Renal pelvis (tissue), 4 donors: ENCODE data around the gene FGFR4. TPM values are rescaled to one million over a fixed set of nuclear protein-coding genes. Genes with fewer than 3 reads are reported as not detected.

Source experiments
- DNase-seq: peaks from one replicate; pipeline ENCODE4 v3.0.0-alpha.2; 2013
- polyA plus RNA-seq, 3 donors: library from polyadenylated mRNA; unstranded; fragments of 120-200 nt; gene quantifications; one replicate each; pipeline ENCODE4 v1.2.1, GENCODE V29; 2013; ENCODE audit not compliant: insufficient read length in 3 of 3

The FGFR4 gene
- polyA plus RNA-seq, 3 donors, result 87.4 to 103 (median 101) TPM

DNA sequence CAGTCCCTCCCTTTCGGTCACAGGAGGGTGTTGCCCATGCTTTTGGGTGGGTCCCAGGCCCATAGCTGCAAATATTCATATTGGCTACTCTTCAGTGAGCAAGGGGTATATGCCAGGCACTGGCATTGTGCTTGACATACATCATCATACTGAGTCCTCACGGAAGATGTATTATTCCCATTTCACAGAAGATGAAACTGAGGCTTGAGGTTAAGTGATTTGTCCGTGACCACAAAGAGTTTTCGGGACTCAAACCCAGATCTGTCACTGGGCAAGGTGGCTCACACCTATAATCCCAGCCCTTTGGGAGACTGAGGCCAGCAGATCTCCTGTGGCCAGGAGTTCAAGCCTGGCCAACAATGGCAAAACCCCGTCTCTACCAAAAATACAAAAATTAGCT is 6.5 kb upstream of the FGFR4 start:
- no peak for DNase-seq

- no peak for DNase-seq
These were observed 4.9 kb upstream of the FGFR4 start for GRCh38 chr5:177081859-177082258.

- DNase-seq, result no peak
These were observed 3.4 kb upstream of the FGFR4 start for GRCh38 chr5:177083357-177083756.

DNA sequence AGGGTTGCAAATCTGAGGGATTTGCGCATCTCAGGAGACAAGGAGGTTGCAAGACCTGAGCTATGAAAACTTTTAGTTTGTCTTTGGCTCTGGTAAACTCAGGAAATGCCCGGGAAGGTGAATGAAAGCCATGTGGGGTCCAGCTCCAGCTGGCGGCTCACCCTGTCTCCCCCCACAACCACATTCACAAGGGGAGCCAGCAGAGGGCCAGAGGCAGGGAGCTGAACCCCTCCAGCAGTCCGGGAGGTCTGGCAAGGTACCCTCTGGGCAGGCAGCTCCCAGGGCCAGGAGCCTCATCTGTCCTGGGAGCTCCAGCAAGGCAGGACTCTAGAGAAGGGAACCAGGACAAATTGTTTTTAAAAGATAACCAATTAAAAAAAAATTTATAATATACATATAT is 2.5 kb upstream of the FGFR4 start:
- DNase-seq, result no peak

DNA sequence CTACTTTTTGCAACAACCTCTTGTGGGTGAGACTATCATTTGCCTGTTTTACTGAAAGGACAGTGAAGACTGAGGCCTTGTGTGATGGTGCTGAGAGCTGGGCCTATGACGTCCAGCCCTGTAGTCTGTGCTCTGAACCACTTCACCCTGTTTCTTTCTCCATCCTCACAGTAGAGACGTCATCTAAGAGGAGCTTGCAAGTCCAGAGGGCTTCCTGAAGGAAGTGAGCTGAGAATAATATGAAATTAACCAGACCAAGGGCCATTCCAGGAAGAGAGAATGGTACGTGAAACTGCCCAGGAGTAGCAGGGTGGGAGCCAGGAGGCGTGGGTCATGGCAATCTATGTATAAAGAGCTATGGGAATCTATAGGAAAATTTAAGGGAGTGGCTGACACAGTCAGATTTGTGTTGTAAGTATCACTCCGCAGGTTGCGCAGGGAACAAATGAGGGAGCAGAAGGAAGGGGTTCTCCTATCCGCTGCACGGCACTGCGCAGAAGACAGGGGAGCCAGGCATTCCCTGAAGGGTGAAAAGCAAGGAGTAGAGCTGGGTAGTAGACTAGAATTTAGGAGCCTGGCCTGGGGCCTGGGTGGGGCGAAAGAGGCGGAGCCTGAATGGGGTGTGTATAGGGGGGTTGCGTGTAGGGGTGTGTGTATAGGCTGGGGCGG is 596 bp upstream of the FGFR4 start:
- no peak for DNase-seq

GRCh38 chr5:177087398-177088005 is 787 bp downstream of the FGFR4 start:
- no peak for DNase-seq

- DNase-seq, result no peak
These were observed 2.4 kb downstream of the FGFR4 start for GRCh38 chr5:177089127-177089526.

DNA sequence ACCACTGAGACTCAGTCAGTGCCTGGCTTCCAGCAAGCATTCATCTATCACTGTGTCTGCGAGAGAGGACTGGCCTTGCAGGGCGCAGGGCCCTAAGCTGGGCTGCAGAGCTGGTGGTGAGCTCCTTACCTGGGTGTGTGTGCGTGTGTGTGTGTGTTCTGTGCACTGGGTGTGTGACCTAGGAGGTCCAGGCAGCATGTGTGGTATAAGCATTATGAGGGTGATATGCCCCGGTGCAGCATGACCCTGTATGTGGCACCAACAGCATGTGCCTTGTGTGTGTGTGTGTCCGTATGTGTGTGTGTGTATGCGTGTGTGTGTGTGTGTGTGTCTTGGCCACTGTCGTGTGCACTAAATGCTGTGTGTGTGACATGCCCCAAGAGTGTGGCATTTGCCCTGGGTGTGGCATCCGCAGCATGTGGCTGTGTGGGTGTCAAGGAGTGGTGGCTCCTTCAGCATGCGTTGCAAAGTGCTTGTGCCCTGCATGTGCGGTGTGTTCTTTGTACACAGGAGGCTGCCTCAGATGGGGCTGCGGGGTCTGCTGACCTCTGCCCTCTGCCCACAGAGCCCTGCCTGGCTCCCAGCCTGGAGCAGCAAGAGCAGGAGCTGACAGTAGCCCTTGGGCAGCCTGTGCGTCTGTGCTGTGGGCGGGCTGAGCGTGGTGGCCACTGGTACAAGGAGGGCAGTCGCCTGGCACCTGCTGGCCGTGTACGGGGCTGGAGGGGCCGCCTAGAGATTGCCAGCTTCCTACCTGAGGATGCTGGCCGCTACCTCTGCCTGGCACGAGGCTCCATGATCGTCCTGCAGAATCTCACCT is 3.3 kb downstream of the FGFR4 start:
- DNase-seq, result no peak

- no peak for DNase-seq
These were observed 4.1 kb downstream of the FGFR4 start for GRCh38 chr5:177090813-177091212.

DNA sequence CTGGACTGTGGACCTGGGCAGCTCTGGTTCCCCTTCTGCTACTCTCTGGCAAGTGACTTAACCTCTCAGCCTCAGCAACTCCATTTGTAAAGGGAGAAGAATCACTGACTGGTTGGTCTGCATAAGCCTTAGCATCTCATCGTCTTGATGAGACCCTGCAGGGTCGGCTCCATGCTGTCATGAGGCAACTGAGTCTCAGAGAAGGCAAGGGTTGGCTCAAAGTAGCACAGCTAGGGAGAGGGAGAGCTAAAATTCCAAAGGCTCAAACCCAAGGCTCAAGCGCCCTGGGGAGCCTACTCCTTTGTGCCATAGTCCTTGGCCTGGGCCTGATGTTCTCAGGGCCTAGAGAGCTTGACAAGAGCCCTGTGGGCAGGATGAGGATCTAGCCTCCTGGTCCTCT is 4.5 kb downstream of the FGFR4 start:
- no peak for DNase-seq

DNA sequence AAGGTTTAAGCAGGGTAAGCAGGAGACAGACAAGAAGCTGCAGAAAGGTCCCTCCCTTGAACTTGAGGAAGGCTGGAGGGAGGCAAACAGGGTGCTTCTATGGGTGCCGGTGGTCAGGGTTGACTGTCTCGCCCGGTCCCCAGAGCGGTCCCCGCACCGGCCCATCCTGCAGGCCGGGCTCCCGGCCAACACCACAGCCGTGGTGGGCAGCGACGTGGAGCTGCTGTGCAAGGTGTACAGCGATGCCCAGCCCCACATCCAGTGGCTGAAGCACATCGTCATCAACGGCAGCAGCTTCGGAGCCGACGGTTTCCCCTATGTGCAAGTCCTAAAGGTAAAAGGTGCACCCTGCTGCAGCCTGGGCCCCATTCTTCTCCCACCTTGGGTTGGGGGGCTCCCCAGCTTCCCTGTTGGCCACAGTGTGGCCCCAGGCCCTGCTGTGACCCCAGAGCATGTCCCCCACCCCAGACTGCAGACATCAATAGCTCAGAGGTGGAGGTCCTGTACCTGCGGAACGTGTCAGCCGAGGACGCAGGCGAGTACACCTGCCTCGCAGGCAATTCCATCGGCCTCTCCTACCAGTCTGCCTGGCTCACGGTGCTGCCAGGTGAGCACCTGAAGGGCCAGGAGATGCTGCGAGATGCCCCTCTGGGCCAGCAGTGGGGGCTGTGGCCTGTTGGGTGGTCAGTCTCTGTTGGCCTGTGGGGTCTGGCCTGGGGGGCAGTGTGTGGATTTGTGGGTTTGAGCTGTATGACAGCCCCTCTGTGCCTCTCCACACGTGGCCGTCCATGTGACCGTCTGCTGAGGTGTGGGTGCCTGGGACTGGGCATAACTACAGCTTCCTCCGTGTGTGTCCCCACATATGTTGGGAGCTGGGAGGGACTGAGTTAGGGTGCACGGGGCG is 5.7 kb downstream of the FGFR4 start:
- no peak for DNase-seq

GRCh38 chr5:177093082-177093712 is 6.5 kb downstream of the FGFR4 start:
- no peak for DNase-seq

DNA sequence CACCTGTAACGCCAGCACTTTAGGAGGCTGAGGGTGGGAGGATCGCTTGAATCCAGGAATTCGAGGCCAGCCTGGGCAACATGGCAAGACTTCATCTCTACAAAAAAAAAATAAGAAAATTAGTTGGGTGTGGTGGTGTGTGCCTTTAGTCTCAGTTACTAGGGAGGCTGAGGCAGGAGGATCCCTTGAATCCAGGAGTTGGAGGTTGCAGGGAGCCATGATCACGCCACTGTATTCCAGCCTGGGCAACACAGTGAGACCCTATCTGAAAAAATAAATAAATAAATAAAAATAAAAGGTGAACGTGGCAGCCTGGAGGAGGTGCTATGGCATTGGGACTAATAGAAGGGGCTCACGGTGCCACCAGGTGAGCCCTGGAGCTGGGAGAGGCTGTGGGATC is 7.1 kb downstream of the FGFR4 start:
- no peak for DNase-seq

DNA sequence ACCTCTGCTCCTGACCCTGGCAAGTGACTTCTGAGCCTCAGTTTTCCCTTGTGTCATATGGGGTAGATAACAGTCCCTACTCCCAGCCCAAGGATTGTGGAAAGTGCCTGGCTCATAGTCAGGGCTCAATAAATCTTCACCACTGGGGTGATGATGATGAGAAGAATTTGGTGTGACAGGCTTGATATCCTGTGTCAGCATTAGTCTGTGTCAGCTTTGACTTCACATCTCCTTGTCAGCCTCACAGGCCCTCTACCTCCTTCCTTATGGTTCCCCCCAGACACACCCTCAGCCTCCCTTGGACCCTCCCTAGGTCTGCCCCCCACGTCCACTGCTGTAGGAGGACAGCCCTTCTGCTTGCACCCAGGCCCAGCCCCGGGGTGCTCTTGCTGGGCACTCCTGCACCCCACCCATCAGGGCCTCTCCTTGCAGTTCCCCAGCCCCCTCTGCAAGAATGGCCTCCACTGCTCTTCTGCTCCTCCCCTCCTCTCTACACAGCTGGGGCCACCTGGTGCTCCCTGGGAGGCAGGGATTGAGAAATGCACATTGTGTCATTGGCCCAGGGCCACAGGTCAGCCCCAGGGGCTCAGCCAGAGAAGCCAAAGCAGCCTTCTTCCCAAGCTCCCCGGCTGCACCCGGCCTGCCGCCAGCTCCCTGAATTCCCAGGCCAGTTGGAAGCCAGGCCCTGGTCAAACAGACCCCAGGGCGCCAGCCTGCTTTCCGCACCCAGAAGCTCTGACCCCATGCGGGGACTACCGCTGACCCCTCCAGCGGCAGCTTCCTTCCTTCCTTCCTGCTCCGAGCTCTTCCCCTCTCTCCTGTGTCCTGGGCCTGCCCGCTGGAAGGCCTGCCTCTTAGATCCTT is 7.7 kb downstream of the FGFR4 start:
- DNase-seq, result peak; percentile 77

GRCh38 chr5:177095088-177095669 is 8.5 kb downstream of the FGFR4 start:
- DNase-seq, result no peak

DNA sequence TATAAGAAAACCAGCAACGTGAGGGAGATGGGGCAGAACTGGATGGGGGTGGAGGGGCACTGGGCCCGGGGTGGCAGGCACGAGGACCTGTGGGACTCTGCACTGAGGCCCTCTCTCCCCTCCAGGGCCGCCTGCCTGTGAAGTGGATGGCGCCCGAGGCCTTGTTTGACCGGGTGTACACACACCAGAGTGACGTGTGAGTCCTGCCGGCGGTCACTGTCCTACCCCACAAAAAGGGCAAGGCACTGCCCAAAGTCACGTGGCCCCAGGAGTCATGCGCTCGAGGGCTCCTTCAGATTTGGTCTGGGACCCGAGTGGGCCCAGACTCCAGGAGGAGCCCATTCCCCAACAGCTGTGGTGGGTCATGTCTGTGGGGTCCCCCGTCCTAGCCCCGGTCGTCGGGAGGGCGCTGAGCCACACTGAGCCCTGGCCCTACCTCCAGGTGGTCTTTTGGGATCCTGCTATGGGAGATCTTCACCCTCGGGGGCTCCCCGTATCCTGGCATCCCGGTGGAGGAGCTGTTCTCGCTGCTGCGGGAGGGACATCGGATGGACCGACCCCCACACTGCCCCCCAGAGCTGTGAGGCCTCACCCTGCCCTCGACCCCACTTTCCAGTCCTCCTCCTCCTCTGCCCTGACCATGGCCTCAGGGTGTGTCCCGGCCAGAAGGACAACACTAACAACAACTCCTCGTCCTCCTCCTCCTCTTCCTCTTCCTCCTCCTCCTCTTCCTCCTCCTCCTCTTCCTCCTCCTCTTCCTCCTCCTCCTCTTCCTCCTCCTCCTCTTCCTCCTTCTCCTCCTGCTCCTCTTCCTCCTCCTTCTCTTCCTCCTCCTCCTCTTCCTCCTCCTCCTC is 9.7 kb downstream of the FGFR4 start:
- DNase-seq, result no peak

DNA sequence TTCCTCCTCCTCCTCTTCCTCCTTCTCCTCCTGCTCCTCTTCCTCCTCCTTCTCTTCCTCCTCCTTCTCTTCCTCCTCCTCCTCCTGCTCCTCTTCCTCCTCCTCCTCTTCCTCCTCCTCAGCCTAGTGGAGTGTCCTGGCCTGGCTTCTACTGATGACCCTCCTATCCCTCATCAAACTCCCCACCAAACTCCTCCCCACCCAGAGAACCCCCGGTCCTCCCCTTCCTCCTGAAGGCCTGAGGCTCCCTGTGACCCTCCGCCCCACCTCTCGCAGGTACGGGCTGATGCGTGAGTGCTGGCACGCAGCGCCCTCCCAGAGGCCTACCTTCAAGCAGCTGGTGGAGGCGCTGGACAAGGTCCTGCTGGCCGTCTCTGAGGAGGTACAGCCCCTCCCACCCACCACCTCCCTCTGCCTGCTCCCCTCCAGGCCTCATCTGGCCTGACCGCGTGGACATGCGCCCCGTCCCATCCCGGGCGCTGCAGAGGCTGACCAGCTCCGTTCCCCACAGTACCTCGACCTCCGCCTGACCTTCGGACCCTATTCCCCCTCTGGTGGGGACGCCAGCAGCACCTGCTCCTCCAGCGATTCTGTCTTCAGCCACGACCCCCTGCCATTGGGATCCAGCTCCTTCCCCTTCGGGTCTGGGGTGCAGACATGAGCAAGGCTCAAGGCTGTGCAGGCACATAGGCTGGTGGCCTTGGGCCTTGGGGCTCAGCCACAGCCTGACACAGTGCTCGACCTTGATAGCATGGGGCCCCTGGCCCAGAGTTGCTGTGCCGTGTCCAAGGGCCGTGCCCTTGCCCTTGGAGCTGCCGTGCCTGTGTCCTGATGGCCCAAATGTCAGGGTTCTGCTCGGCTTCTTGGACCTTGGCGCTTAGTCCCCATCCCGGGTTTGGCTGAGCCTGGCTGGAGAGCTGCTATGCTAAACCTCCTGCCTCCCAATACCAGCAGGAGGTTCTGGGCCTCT is 10.6 kb downstream of the FGFR4 start:
- DNase-seq, result no peak

GRCh38 chr5:177098120-177098469 is 11.4 kb downstream of the FGFR4 start:
- DNase-seq, result no peak
